PC-3 (cell line): ENCODE data around the gene PROSER3.
A peak's percentile ranks its signal among the peaks of the same experiment; 100 is the strongest.

Source experiments
- EZH2 ChIP-seq: fragments of 300-600 bp; sonication (generic); IDR thresholded peaks from one replicate; pipeline ENCODE4 v1.6.1; 2017; ENCODE audit warnings: antibody characterized with exemption, mild to moderate bottlenecking, low read length; ENCODE audit not compliant: unreplicated experiment
- EZH2phosphoT487 ChIP-seq: fragments of 300-600 bp; sonication (generic); IDR thresholded peaks from 2 replicates; pipeline ENCODE4 v1.6.1; 2018; ENCODE audit warnings: mild to moderate bottlenecking, antibody characterized with exemption, low read length, borderline replicate concordance
- TF ChIP-seq, protein P1 (sequence below): fragments of 300-600 bp; sonication (generic); conservative IDR thresholded peaks from 2 replicates; pipeline ENCODE4 v1.5.1; 2017; ENCODE audit warnings: antibody characterized with exemption, low read depth, mild to moderate bottlenecking, low read length

GRCh38 chr19:35790981-35791813 lies 33.2 kb downstream of the PROSER3 start:
- TF ChIP-seq, protein P1, sequence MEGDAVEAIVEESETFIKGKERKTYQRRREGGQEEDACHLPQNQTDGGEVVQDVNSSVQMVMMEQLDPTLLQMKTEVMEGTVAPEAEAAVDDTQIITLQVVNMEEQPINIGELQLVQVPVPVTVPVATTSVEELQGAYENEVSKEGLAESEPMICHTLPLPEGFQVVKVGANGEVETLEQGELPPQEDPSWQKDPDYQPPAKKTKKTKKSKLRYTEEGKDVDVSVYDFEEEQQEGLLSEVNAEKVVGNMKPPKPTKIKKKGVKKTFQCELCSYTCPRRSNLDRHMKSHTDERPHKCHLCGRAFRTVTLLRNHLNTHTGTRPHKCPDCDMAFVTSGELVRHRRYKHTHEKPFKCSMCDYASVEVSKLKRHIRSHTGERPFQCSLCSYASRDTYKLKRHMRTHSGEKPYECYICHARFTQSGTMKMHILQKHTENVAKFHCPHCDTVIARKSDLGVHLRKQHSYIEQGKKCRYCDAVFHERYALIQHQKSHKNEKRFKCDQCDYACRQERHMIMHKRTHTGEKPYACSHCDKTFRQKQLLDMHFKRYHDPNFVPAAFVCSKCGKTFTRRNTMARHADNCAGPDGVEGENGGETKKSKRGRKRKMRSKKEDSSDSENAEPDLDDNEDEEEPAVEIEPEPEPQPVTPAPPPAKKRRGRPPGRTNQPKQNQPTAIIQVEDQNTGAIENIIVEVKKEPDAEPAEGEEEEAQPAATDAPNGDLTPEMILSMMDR = 0 out of 2 replicates have a peak, but pooled peaks have one; percentile 20
- TF ChIP-seq EZH2phosphoT487 = no peak
- TF ChIP-seq EZH2 = no peak
